ENCODE data around the gene HENMT1.
"Not testable (repeated sequence)": the region's sequence is repeated elsewhere in the genome, so short reads cannot be mapped to it uniquely, and the experiment has no call there.

HENMT1 gene

DNA sequence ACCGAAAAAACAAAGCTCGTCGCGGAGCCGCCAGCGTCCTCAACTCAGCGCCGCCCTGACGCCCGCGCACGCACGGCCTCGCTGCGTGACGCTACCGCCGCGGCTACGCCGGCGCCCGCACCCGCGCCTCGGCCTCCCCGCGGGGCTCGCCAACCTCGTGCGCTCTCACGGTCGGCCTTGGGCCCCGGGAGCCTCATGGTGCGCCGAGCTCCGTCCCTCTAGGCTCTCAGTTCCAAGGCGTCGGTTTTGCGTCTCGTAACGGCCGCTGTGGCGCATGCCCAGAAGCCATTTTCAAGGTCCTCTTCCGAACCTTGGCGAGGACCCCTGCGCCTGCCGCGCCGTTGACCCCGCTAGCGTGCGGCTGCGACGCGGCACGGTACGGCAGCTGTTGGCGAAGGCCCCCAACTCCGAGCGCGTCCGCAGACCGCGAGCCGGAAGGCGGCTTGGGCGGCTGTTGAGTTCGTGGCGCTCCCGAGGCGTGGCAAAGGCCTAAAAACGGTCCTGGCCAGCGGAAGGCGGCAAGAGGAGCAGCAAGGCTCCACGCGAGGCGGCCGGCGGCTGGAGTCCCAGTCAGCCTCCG is at the start of gene HENMT1:
TSS of gene HENMT1 (minus strand) at position 64 of the 580 bp plus-strand sequence. CDS start 1,209 bp downstream, outside the sequence.
- peak within 1 kb of the TSS; percentile 50 for H3K4me3 ChIP-seq (ENCODE audit: low read length)
- H3K4me1 ChIP-seq (ENCODE audit: control insufficient read depth, low read depth, low read length) = no peaks in the 10 kb centered on the region
- H3K9ac ChIP-seq (ENCODE audit: low read length) = peak within 1 kb of the TSS; percentile 61
- H3K27ac ChIP-seq (ENCODE audit: low read length) = no peak within 1 kb of the TSS
- H3K36me3 ChIP-seq (ENCODE audit: control insufficient read depth, low read depth, low read length) = no peaks in the 10 kb centered on the region
- no peaks in the 10 kb centered on the region for H3K9me3 ChIP-seq (ENCODE audit: control insufficient read depth, low read depth, low read length)
- H3K27me3 ChIP-seq (ENCODE audit: control insufficient read depth, insufficient read depth, low read length) = peaks cover 34% of the 10 kb centered on the region

DNA sequence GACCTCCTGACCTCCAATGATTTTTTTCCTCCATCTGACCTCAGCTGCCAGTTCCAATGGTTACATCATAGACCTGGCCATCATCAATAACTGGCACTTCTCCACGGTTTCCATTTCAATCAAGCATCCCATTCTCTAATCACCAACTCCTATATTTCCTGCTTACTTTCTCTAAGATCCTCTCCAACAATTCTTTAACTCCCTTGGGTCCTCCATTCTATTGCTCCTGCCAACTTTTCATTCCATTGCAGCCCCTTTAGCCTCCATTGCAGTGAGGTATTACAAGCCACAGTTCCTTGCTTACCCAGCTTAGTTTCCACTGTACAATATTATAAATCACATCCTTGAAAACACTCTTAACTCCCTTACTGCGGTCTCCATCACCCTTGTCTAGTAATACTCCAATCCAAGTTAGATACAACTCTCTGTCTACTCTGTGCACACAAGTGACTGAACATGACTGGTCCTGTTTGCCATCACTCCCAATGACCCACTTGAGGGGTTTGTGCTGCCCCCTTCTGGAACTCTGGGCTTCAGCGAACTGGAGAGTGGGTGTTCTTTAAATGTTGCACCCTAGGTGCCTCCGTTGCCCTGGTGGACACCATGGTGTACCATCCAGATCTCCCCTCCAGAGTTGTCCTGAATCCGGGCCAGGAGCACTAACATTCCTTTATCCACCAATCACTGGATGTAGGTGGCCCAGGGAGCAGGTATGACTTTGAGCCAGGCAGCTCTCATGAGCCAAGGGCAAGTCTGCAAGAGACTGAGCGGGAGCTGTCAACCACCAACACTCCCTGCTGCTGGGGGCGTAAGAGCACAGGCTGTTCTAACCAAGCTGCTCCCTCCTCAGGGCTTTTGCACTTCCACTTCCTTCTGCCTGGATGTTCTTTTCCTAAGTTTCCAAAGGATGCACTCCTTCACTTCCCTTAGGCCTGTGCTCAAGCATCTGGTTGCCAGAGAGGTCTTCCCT is 48.1 kb upstream of the HENMT1 start:
- H3K27ac ChIP-seq (ENCODE audit: low read length) = no peak overlapping the region
- H3K4me3 ChIP-seq (ENCODE audit: low read length) = no peak overlapping the region
- H3K9ac ChIP-seq (ENCODE audit: low read length) = no peak overlapping the region
- H3K4me1 ChIP-seq (ENCODE audit: control insufficient read depth, low read depth, low read length) = no peaks in the 10 kb centered on the region
- H3K27me3 ChIP-seq (ENCODE audit: control insufficient read depth, insufficient read depth, low read length) = no peaks in the 10 kb centered on the region
- H3K9me3 ChIP-seq (ENCODE audit: control insufficient read depth, low read depth, low read length) = no peaks in the 10 kb centered on the region
- no peaks in the 10 kb centered on the region for H3K36me3 ChIP-seq (ENCODE audit: control insufficient read depth, low read depth, low read length)

DNA sequence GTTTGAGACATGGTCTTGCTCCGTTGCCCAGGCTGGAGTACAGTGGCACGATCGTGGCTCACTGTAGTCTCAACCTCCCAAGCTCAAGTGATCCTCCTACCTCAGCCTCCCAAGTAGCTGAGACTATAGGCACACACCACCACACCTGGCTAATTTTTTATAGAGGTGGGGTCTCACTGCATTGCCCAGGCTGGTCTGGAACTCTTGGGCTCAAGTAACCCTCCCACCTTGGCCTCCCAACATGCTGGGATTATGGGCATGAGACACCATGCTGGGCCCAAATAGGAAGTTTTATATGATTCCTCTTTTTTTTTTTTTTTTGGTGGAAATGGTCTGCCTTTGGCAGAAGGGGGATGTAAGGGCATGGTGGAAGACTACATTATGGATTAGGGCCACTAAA is 45.8 kb upstream of the HENMT1 start:
- Histone ChIP-seq H3K9ac (ENCODE audit: low read length) (no peak overlapping the region), H3K36me3 (ENCODE audit: control insufficient read depth, low read depth, low read length) (peaks cover 3% of the 10 kb centered on the region), H3K4me3 (ENCODE audit: low read length) (no peak overlapping the region), H3K27me3 (ENCODE audit: control insufficient read depth, insufficient read depth, low read length) (no peaks in the 10 kb centered on the region), H3K9me3 (ENCODE audit: control insufficient read depth, low read depth, low read length) (no peaks in the 10 kb centered on the region), H3K27ac (ENCODE audit: low read length) (no peak overlapping the region), H3K4me1 (ENCODE audit: control insufficient read depth, low read depth, low read length) (no peaks in the 10 kb centered on the region)

DNA sequence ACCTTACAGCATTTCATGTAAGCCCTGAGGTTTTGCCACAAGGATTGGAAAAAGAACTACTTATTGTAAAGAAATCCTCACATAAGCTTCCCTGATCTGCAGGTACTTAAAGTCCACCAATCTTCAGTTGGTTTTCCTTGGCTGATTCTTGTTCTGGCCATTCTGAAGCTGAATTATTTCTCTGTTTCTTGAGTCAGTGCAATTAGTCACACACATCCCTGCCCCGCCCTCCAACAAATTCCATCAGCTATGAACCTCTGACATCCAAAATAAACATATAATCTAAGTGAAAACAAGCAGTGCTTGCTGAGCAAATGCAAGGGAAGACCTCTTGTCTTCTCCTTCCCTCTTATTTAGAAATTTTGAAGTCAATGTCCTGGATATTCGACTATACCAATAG is 43.6 kb upstream of the HENMT1 start:
- Histone ChIP-seq H3K4me1 (ENCODE audit: control insufficient read depth, low read depth, low read length) (no peaks in the 10 kb centered on the region), H3K36me3 (ENCODE audit: control insufficient read depth, low read depth, low read length) (peaks cover 25% of the 10 kb centered on the region), H3K9ac (ENCODE audit: low read length) (no peak overlapping the region), H3K27me3 (ENCODE audit: control insufficient read depth, insufficient read depth, low read length) (no peaks in the 10 kb centered on the region), H3K4me3 (ENCODE audit: low read length) (no peak overlapping the region), H3K27ac (ENCODE audit: low read length) (no peak overlapping the region), H3K9me3 (ENCODE audit: control insufficient read depth, low read depth, low read length) (no peaks in the 10 kb centered on the region)

DNA sequence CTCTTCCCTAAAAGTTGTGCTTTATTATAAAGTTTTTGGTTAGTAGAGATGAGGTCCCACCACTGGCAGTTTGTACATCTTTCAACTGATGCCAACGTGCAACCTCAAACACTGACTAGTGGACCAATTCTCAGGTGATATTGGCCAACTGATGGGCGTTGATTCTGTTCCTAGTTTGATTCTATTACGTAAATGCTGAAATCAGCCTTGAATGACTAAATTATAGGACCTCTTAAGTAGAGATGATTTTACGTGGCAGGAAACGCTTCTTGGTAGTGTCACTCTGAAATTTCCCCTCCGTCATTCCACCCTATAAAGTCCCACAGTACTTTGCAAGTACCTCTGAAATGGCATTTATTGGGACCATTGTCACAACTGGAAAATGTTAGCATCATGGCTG is 43.0 kb upstream of the HENMT1 start:
- H3K36me3 ChIP-seq (ENCODE audit: control insufficient read depth, low read depth, low read length) = peaks cover 30% of the 10 kb centered on the region
- H3K4me1 ChIP-seq (ENCODE audit: control insufficient read depth, low read depth, low read length) = no peaks in the 10 kb centered on the region
- H3K4me3 ChIP-seq (ENCODE audit: low read length) = no peak overlapping the region
- H3K27ac ChIP-seq (ENCODE audit: low read length) = no peak overlapping the region
- no peaks in the 10 kb centered on the region for H3K27me3 ChIP-seq (ENCODE audit: control insufficient read depth, insufficient read depth, low read length)
- no peak overlapping the region for H3K9ac ChIP-seq (ENCODE audit: low read length)
- H3K9me3 ChIP-seq (ENCODE audit: control insufficient read depth, low read depth, low read length) = no peaks in the 10 kb centered on the region

DNA sequence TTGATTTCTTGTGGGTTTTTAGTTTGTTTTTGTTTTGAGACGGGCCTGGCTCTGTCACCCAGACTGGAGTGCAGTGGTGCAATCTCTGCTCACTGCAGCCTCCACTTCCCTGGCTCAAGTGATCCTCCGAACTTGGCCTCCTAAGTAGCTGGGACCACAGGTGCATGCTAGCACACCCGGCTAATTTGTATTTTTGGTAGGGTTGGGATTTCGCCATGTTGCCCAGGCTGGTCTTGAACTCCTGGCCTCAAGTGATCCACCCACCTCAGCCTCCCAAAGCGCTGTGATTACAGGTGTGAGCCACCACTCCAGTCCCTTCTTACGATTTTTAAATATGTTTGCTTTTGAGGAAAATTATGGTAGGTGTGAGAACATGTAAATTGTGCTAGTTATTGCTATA is 41.2 kb upstream of the HENMT1 start:
- not testable (repeated sequence) for H3K4me1 ChIP-seq (ENCODE audit: control insufficient read depth, low read depth, low read length); H3K27ac ChIP-seq (ENCODE audit: low read length); H3K4me3 ChIP-seq (ENCODE audit: low read length); H3K27me3 ChIP-seq (ENCODE audit: control insufficient read depth, insufficient read depth, low read length); H3K9ac ChIP-seq (ENCODE audit: low read length); H3K9me3 ChIP-seq (ENCODE audit: control insufficient read depth, low read depth, low read length)
- peaks cover 49% of the 10 kb centered on the region for H3K36me3 ChIP-seq (ENCODE audit: control insufficient read depth, low read depth, low read length)

DNA sequence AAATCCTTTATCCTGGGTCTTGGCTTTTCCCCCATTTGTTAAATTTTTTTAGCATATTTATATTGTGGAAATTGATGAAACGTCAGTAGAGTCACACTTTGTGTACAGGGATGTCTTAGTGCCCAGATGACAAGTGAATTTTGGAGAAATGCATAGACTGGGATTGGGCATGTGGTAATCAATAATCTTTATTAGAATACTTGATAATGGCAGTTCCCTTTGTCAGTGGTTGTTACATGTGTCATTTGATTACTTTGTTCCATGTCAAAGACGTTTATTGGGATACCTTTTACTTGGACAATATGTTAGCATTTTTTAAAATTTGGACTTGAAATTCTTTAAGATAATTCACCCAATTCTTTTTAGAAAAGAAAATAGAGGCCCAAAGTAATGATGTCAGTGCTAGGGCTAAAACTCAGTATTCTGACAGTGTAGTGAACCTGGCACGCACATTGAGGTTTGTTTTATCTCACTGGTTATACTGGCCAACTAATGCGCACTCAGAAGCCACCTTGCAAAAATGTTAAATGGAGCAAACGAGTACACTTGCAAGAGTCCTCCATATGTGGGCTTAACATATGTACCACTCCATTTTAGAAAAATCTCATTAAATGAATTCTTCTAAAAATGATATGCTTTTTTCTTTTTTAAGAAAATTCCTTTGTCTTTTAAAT is 40.4 kb upstream of the HENMT1 start:
- H3K4me1 ChIP-seq (ENCODE audit: control insufficient read depth, low read depth, low read length) = no peaks in the 10 kb centered on the region

DNA sequence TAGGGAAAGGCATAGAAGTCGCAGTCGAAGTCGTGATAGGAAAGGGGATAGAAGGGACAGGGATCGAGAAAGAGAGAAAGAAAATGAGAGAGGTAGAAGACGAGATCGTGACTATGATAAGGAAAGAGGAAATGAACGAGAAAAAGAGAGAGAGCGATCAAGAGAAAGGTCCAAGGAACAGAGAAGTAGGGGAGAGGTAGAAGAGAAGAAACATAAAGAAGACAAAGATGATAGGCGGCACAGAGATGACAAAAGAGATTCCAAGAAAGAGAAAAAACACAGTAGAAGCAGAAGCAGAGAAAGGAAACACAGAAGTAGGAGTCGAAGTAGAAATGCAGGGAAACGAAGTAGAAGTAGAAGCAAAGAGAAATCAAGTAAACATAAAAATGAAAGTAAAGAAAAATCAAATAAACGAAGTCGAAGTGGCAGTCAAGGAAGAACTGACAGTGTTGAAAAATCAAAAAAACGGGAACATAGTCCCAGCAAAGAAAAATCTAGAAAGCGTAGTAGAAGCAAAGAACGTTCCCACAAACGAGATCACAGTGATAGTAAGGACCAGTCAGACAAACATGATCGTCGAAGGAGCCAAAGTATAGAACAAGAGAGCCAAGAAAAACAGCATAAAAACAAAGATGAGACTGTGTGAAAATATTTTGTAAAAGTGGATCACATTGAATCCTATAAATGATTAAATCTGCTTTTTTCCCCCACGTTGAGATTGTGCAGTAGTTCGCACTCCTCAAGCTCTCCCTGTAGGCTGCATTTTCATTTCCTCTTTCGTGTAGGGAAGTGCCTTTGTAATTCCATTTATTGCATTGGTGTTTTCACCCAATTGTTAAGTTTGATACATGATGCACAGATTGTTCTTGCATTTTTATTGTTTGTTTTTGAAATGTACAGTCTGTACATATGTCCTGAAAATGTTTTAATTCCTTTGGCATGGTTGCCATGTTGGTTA is 38.8 kb upstream of the HENMT1 start:
- no peak overlapping the region for H3K9ac ChIP-seq (ENCODE audit: low read length)
- no peaks in the 10 kb centered on the region for H3K9me3 ChIP-seq (ENCODE audit: control insufficient read depth, low read depth, low read length)
- no peaks in the 10 kb centered on the region for H3K27me3 ChIP-seq (ENCODE audit: control insufficient read depth, insufficient read depth, low read length)
- H3K4me1 ChIP-seq (ENCODE audit: control insufficient read depth, low read depth, low read length) = no peaks in the 10 kb centered on the region
- no peak overlapping the region for H3K27ac ChIP-seq (ENCODE audit: low read length)
- no peak overlapping the region for H3K4me3 ChIP-seq (ENCODE audit: low read length)
- H3K36me3 ChIP-seq (ENCODE audit: control insufficient read depth, low read depth, low read length) = peaks cover 72% of the 10 kb centered on the region

More for the DNA sequence above, 40.4 kb upstream of the HENMT1 start:
- Histone ChIP-seq H3K9ac (ENCODE audit: low read length) (no peak overlapping the region), H3K4me3 (ENCODE audit: low read length) (no peak overlapping the region), H3K27me3 (ENCODE audit: control insufficient read depth, insufficient read depth, low read length) (no peaks in the 10 kb centered on the region), H3K27ac (ENCODE audit: low read length) (no peak overlapping the region), H3K36me3 (ENCODE audit: control insufficient read depth, low read depth, low read length) (peaks cover 57% of the 10 kb centered on the region), H3K9me3 (ENCODE audit: control insufficient read depth, low read depth, low read length) (no peaks in the 10 kb centered on the region)

DNA sequence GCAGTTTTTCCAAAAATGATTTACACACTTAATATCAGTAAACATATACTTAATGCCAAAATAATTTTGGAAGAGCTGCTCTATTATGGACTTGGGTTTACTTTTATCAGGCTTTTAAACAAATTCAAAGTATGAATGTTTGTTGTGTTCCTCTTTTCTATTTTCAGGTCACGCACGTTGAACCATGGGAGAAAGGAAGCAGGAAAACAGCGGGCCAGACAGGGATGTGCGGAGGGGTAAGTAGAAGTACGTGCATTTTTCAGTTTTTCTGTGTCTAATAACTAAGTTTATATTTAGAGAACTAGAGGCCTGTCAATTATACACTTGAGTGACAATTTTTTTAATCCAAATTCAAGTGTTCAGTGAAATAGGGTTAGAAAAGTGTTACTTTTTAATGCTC is 34.6 kb upstream of the HENMT1 start:
- Histone ChIP-seq H3K4me3 (ENCODE audit: low read length) (peak overlapping the region; percentile 99), H3K4me1 (ENCODE audit: control insufficient read depth, low read depth, low read length) (no peaks in the 10 kb centered on the region), H3K9me3 (ENCODE audit: control insufficient read depth, low read depth, low read length) (no peaks in the 10 kb centered on the region), H3K27me3 (ENCODE audit: control insufficient read depth, insufficient read depth, low read length) (no peaks in the 10 kb centered on the region), H3K9ac (ENCODE audit: low read length) (no peak overlapping the region), H3K36me3 (ENCODE audit: control insufficient read depth, low read depth, low read length) (peaks cover 61% of the 10 kb centered on the region), H3K27ac (ENCODE audit: low read length) (no peak overlapping the region)

DNA sequence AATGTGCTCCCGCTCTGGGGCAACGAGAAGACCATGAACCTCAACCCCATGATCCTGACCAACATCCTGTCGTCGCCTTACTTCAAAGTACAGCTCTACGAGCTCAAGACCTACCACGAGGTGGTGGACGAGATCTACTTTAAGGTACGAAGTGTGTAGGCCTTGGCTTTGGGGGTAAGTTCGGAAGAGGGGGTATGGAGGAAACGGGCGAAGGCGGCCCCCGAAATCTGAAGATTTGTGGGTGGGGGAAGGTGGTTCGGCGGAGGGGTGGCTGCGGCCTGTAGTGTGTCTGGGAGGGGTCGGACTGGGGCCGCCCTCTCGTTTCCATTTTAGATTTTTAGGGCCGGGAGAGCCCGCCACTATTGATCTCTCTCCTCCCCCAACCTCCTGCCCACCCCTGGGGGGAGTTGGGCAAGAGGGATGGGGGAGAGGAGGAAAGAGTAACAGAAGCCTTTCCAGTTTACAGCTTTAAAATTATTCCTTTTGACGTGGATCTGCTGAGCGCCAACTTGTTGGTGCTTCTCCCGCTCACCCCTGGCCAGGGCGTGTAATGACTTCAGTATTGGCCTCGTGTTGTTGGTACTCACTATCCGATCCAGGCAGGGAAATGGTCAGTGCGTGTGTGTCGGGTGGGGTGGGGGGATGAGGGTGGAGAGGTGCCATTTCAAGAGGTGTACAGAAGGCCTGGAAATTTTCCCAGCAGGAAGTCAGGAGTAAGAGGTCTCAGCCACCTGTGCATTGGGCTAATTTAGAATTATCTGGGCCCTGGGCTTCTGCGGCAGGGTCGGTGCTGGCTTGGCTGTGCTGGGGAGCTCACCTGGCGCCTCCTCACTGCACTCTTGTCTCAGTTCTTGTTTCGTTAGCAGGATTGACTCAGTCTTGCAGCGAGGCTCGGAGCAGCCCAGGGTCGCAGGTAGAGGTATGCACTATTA is 32.1 kb upstream of the HENMT1 start:
- Histone ChIP-seq H3K27me3 (ENCODE audit: control insufficient read depth, insufficient read depth, low read length) (no peaks in the 10 kb centered on the region), H3K4me1 (ENCODE audit: control insufficient read depth, low read depth, low read length) (no peaks in the 10 kb centered on the region)

More for the DNA sequence above, 32.1 kb upstream of the HENMT1 start:
- H3K36me3 ChIP-seq (ENCODE audit: control insufficient read depth, low read depth, low read length) = peaks cover 35% of the 10 kb centered on the region
- no peaks in the 10 kb centered on the region for H3K9me3 ChIP-seq (ENCODE audit: control insufficient read depth, low read depth, low read length)
- peak overlapping the region; percentile 99 for H3K4me3 ChIP-seq (ENCODE audit: low read length)
- peak overlapping the region; percentile 96 for H3K27ac ChIP-seq (ENCODE audit: low read length)
- H3K9ac ChIP-seq (ENCODE audit: low read length) = peak overlapping the region; percentile 95
